ENCODE results near the gene ANXA3.
"Not testable (repeated sequence)": the region's sequence is repeated elsewhere in the genome, so short reads cannot be mapped to it uniquely, and the experiment has no call there.

ANXA3 gene

DNA sequence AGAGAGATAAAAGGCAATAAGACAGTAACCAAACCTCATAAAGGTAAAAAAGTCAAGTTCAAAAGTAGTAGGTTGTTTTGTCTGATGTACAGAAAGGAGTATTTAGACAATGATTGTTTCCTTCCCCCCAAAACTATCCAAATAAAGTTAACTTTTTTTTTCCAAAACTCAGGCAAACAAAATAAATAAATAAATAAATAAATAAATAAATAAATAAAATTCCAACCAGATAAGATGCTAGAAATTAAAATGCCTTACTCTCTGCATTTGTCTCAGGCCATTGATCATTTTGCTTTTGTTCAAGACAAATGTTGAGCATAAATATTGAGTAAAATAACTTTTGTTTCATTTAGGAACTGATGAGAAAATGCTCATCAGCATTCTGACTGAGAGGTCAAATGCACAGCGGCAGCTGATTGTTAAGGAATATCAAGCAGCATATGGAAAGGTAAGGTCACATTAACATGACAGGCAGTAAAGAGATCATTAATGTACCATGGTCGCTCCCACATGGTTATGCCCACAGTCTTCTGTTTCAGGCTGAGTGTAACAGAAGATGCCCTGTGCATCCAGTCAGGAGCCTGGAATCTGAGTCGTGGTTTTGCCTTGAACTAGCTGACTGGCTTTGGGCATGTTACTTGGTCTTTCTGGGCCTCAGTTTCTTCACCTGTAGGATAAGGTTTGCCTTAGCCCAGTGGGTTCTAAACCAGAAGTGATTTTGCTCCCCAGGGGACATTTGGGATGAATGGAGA lies 27.3 kb downstream of the ANXA3 start:
- peak; percentile 13 for DNase-seq

DNA sequence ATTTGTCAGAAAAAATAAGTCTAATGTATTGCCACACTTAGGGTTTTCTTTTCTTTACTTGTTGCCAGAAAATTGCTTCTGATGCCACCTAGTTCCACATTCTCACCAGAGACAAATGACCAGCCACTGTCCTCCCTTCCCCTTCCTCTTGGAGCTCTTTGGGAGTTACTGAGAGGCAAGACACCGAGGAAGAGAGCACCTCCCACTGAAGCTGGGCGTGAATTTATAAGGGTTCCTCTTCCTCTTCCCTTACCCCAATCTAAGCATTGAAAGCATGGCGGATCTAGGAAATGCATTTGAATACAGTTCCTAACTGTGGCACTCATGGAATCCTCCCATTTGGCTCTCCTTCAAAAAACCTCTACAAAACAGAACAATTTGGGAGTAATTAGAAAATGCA lies 30.0 kb downstream of the ANXA3 start:
- no peak for DNase-seq

DNA sequence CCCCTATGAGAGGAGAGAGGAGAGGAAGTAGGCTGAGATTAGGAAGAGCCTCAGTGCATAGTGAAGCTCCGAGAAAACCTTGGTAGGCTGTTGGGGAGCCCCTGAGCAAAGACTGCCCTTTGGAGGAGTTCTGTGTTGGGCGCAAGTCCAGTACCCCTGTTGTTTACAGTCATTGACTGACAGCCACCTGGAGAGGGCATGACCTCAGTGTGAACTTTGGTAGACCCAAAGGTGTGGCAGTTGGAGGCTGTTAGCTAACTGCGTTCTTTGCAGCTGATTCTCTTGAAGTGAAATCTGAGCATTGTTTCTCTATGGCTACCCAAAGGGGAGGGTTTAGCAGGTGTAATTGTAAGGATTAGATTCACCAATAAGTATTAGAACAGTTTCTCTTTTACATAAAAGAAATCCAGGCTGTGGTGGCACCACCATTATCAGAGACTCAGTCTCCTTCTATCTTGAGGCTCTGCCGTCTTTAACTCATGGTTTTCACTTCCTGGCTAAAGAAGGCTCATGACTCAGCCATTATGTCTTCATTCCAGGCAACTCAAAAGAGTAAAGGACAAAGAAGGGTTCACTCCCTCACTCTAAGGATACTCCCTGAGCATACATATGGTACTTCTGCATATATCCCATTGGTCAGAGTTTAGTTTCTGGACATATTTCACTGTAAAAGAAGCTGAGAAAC lies 33.4 kb downstream of the ANXA3 start:
- DNase-seq = no peak

DNA sequence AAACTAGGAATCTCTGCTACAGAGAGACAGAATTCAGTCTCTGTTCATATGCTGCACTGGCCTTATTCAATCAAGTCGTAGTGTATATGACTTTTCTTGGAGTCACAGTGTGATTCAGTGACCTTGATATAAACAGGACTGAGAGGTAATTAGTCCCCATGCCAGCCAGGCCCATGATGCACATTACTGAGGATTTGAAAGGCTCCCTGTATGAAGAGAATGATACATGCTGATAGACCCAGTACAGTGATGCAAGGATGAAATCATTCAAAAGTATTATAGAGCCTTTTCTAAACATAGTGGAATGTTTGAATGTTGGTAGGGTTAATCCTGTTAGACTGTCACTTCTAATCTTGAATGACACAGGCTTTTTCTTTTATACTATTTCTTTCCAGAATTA lies 34.1 kb downstream of the ANXA3 start:
- no peak for DNase-seq

DNA sequence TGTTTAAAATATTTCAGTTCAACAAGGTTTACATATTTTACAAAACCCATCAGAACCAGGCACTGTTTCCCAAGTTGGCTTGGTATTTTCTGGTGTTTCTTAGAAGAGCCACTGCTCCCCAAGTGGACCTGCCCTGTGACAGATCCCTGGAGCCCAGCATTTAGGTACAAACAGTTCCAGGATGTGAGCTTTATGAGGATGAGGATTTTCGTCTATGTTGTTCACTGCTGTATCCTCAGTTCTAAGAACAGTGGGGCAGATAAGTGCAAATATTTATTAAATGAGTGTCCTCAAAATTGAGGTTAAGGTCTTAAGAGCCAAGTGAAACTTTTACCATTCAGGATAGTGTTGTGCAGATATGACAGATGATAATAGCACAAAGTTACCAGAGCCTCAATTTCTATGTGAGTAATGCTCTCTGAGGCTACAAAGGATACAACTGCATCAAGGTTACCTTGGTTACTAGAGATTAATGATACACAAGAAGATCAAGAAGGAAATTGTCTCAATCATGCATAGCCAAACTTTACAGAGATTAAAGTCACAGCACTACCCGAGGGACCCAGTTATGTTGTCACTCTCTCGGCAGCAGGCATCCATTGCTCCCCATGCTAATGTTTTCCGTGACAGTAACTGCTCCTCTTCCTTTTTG lies 37.5 kb downstream of the ANXA3 start:
- DNase-seq = no peak

DNA sequence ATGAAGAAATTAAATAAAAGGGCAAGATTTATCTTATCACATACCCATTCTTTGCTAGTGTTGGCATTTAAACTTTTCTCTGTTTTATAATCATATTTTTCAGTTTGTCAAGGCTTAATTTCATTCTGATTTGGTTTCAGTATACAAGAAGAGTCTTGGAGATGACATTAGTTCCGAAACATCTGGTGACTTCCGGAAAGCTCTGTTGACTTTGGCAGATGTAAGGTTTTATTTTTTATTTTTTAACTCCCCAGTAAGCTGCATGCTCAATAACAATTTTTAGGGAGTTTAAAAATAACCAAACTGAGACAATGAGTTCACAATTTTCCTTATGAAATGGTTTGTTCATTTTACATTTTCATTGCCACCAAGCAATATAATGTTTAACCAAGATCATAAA lies 39.8 kb downstream of the ANXA3 start:
- DNase-seq = no peak

DNA sequence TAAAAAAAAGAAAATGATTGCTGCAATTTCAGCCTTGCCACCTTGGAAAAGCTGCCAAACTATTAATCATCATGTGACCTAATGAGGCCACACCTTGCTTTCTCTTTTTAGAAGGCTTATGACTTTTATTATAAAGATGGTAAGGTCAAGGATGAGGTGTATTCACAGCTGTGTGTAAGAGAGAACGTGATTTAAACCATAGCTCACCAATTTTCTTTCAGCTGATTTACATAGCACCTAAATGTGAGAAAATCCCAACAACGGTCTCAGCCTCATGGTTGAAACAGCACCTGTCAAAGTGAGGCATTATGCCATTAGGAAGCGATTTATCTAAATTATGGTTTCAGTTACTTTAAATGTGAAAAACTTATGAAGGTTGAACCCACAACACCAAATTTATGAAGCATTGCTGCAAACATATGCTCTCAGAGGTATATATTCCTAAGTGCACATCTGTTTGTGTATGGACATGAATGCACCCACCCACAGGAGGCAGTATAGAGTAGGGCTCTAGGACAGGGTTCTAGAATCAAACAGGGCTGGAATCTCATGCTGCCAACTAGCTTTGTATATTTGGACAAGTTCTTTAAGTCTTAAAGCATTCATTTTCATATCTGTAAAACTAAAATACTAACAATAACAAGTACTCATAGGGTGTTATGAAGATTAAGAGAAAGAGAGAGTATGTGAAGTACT lies 40.7 kb downstream of the ANXA3 start:
- peak; percentile 67 for DNase-seq

DNA sequence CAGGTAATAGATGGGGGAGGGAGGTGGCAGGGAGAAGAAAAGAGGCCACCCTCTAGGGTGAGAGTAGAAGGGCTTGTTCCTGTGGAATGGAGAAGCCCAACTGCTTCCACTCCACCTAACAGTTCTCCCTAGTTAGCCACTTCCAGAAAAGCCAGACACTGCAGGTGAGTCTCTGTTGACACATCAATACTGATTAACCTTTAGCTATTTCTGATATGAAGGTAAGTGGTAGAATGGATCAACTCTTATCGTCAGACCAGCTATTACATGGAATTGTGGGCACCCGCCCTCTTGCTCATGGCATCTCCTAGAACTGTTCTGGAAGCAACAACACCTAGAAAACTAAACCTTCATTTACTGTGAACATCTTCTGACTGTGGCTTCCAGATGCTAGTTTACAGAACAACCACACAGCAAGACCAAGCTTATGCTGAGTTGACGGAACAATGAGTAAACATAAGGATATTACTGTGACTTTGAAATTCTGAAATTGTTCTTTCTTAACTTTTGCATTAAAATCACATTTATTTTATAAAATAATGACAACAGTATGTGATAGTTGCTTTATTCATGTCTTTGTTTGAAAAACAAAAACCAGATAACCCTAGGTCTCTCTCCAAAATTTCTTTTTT lies 44.7 kb downstream of the ANXA3 start:
- DNase-seq = no peak

DNA sequence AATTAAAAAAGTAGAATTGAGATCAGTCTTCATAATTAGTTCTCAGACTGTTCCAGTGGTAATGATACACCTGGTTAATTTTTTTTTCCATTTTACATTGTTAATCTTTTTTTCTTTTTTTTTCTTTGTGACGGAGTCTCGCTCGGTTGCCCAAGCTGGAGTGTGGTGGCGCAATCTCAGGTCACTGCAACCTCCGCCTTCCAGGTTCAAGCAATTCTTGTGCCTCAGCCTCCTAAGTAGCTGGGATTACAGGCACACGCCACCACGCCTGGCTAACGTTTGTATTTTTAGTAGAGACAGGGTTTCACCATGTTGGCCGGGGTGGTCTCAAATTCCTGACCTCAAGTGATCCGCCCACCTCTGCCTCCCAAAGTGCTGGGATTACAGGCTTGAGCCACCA lies 46.9 kb downstream of the ANXA3 start:
- DNase-seq = not testable (repeated sequence)

DNA sequence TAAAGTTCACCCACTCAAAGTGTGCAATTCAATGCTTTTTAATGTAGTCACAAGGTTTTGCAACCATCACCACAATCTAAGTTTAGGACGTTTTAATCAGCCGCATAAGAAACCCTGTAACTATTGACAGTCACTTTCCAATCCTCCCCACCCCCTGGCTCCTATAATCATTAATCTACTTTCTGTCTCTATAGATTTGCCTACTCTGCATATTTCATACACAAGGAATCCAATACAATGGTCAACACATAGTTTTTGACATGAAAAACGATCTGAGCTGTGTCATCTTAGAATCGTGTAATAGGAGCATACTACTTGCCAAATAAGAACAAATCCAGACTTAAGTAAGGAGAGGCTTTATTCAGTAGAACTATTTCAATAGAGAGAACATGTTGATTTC lies 47.6 kb downstream of the ANXA3 start:
- no peak for DNase-seq

DNA sequence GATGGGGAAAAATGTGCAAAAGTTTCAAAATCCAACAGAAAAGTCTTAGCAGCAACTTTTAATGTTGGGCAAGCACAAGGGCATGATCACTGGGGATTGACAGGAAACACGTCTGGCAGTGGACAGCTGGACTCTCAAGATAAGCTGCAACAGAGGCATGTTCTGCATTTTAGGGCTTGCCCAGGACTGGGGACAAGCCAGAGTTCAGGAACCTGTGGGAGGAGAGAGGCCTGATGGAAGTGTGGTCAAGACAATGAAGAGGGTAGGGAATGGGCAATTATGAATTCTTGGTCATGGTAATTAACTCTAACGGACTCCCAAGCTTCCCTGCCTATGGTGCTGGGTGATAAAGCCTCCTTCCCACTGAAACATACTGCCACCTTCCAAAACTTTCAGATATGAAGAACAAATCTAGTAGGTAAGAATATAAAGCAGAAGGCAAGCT lies 48.4 kb downstream of the ANXA3 start:
- DNase-seq = peak; percentile 74

DNA sequence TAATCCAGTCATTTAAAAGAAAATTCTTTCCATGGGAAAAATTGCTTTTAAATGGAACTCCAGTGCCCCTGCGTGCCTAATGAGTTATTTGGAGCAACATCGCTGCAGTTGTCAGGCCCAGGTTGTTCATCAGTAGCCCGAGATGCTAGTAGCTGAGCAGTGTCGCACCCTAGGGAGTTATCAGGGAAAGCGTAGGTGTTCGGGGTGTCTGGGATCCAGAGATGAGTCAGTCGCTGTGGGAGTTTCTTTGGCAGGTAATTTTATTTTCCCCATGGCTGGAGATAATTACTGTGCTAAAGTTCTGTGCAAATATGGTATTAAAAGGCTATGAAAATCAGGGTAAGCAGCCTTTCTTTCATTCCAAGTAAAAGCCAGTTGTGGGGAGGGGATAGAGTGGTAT lies 49.4 kb downstream of the ANXA3 start:
- DNase-seq = peak; percentile 96

DNA sequence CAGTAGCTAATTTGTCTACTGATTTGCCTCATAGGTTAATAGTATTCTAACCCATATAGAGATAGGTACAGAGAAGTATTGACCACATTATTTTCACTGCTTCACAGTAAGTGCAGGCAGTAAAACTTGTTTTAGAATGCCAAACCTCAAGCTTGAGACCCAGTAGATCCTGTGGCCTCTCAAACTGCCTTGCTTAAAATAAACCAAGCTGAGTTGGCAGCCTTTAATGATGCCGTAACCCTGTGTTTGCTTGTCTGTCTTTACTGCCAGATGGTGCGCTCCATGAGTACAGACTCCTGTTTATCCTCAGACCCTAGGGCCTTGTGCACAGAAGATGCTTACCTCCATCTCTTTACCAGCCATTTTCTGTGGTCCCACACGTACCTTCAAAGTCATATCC lies 50.8 kb downstream of the ANXA3 start:
- peak; percentile 91 for DNase-seq

DNA sequence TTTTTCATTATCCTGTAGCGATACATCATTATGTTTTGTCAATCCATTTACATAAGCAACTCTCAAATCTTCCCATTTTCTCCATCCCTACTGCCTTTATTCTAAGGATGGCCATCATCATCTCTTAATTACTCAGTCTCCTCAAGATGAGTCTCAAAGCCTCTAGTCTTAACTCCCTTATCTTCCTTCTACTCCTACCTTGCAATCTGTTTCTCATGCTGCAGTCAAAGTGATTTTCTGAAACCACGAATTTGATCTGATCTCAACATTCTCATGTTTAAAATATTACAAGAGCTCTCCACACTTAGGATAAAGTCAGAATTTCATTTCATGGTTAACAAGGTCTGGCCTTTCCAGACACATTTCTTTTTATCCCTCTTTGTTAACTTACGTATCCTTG lies 51.8 kb downstream of the ANXA3 start:
- DNase-seq = no peak

DNA sequence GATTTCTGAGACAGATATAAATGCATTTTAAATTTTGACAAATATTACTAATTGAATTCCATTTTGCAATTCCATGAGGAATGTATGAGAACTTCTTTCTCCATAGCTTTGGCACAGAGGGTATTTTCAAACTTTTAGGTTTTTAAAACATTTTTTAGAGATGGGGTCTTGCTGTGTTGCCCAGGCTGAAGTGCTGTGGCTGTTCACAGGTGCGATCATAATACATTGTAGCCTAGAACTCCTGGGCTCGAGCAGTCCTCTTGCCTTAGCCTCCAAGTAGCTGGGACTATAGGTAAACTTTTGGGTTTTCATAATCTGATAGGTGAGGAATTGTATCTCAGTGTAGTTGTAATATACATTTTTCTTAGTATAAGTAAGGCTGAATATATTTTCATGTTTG lies 53.4 kb downstream of the ANXA3 start:
- DNase-seq = no peak

DNA sequence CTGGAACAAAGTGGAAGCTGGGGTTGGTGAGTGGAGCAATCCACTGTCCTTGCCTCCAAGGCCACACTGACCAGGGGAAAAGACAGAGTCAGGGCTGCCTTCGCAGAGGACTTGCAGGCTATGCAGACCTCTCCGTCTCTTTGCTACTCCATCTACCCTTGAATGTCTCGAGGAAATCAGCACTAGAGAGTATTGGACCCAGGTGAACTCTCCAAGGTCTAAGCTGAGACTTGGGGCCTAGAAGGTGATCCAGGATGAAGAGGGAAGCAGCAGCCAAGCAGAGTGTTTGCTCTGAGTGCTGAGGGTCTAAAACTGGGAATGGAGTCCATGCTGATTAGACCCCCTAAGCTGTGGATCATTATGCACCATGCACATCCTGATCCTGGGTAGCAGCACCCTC lies 54.5 kb downstream of the ANXA3 start:
- no peak for DNase-seq

DNA sequence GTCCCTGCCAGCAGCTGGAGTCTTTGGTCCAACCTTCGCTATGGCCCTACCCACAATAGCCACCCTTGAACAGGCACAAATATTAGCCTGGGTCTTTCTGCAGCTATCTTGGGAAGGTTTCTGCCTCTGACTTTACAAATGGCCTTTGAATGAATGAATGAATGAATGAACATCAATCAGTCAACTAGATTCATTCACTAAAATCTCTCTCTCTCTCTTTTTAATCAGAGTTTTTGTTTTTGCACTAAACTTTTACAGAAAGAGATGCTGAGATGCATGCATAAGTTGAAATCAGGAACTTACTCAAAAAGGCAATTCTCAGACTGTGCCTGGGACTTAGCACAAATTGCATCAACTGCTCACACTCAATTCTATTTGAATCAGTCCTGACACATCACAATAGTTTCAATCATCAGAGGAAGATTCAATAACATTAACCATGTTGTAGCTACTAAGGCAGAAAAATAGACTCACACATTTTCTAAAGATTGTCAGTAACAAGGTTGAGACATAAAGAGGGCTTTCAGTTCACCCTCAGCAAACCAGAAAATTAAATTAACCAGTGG lies 55.0 kb downstream of the ANXA3 start:
- no peak for DNase-seq

DNA sequence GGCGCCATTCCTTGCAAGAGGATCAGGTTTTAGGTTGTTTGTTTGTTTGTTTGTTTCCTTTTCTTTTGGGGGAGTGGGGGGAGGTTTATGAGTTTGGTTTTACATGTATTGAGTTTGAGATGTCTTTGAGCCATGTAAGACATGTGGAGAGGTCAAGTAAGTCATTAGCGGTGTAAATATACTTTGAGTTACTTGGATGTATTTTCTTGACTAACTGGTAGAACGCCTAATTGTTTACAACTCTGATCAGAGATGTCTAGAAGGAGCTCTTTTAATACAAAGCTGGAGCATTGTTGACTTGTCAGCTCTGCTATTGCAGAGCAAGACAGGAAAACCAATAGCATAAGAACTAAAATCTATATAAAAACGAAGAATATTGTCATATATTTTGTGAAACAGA lies 57.1 kb downstream of the ANXA3 start:
- DNase-seq = no peak

DNA sequence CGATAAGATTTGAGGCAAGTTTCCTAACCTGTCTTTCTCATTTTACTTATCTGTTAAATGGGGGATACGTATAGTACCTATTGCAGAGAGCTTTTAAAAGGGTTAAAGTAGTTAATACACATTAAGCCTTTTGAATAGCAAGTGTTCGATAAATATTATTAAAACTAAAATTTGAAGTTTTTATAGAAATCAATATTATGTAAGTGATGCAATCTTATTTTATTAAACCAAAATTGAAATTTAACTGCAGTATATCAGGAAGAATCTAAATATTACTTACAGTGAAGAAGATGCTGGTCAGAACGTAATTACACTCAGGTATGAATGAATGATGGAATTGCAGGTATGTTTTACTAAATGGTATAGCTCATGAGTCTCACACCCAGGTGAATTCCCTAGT lies 58.0 kb downstream of the ANXA3 start:
- DNase-seq = no peak

DNA sequence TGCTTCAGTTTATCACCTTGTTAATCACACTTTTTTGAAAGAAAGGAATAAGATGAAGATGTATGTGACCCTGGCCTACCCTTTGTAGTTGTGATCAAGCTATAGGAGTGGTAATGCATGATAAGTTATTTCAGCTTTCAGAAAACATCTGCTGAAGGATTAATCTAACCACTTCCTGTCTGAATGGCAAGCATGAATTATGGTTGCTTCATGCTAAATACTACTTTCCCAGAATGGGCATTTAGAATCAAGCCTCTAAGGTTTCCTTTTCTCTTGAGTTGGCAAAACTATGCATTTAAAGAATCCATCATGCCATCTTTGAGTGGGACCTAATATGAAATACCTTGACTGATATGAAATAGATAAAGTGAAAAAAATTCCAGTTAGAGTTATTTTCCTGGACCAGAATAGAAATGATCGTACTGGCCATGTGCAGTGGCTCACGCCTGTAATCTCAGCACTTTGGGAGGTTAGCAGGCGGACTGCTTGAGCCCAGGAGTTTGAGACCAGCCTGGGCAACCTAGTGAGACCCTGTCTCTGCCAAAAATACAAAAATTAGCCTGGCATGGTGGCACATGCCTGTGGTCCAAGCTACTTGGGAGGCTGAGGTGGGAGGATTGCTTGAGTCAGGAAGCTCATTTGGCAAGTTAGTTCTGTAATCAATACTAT lies 59.1 kb downstream of the ANXA3 start:
- peak; percentile 48 for DNase-seq

DNA sequence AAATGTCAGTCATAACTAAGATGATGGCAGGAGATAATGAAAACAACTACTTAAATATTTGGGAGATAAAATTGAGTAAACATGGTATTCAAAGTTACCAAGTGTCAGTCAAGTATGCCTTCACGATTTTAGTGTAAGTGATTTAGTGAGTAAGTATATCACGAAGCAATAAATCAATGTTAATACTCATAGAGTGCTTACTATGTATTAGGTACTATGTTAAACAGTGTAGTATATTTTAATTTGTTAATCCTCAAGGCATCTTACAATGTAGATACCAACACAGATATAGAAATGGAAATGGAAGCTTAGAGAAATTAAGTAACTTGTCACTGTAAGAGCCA lies 59.6 kb downstream of the ANXA3 start:
- DNase-seq = no peak

Measured in NCI-H69 (cell line).